Measurements from ENCODE around the gene PGM2L1.
A peak's percentile ranks its signal among the peaks of the same experiment; 100 is the strongest.
"Not testable (repeated sequence)": the region's sequence is repeated elsewhere in the genome, so short reads cannot be mapped to it uniquely, and the experiment has no call there.

The PGM2L1 gene

DNA sequence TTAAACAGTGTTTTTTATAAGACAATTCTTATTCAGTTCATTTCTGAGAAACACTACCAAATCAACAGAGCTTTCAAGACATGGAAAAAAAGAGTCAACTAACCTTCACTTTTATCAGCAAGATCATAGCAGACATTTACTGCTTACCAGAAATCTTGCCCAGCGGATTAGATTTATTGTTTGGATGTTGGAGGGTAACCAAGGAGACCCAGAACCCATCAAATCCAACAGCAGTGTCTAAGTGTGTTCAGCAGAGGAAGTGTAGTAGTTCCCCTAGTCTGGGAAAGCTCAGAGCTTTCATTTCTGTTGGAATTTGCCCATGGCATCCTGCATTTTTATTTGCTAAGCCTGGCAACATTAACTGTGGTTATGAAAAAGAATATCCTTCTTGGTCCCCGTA is 2.4 kb upstream of the PGM2L1 start:
- DNase-seq (ENCODE audit: low spot score), result no peak

DNA sequence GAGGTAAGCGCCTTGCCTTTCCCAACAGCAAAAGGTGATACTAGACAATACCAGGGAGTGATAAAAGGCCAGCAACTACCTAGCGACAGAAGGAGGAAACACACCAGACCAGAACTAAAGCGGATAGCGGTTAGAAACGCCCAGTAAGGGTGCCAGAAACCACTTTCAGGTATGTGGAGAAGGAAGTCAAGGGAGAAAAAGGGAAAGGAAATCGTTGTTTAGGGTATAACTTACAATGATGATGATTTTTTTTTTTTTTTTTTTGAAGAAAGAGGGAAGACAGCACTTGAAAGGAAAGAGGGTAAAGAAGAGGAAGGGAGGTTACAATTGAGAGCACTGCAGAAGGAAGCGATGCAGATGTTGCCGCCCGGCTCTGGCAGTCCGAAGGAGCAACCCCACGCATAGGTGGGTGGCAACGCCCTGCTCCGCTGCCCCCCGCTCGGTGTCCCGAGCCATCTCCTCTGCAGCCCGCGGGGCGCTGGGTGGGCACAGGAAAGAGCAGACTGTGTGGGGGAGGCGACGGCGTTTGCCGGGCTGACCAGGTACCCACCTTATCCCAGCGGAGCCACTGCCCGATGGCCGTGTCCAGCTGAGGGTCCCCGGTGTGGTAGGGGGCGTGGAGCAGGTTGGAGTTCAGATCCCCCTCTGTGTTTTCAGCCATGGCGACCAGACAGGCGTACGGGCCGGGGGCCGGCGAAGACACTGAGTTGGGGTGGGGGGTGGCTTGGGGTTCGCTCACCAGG is 561 bp downstream of the PGM2L1 start:
- DNase-seq (ENCODE audit: low spot score), result no peak

DNA sequence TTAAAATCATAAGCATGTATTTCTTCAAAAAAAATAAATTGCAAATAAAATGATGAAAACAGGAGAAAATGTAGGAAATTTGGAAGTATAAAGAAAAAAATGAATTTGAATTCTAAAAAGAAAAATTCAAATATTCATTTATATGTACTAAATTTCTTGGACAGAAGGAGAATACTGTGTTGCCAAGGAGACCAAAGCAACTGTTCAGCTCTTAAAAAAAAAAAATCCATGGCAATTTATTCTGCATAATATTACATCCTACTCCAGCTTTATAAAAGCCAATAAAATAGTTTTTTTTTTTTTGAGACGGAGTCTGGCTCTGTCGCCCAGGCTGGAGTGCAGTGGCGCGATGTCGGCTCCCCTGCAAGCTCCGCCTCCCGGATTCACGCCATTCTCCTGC is 6.0 kb downstream of the PGM2L1 start:
- no peak for DNase-seq (ENCODE audit: low spot score)

DNA sequence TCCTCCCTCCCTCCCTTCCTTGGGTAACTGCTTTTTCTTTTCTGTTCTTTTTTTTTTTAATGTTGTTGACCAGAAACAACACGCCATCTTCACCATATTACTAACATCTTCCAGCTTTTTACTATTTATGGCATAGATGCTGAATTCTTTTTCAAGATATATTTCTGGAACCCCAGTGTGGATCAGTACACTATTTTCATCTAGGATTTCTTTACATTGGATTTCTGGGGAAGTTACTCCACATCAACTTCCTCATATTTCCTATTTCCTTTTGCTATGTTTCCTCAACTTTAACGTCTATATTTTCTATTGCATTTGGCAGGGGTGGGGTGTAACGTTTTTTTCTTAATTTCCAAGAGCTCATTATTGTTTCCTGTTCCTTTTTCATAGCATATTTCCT is 7.0 kb downstream of the PGM2L1 start:
- DNase-seq (ENCODE audit: low spot score), result no peak

DNA sequence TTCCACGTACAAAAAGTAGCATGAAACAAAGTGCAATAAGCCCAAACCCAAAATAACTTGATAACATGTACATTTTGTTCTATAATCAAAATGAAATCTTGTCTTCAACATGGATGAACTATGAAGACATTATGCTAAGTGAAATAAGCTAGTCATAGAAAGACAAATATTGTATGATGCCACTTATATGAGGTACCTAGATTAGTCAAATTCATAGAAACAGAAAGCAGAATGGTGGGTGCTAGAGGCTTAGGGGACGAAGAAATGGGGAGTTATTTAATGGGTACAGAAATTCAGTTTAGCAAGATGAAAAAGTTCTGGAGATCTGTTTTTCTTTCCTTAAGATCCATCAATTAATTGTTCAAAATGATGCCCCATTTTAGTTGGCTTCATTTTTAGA is 7.5 kb downstream of the PGM2L1 start:
- no peak for DNase-seq (ENCODE audit: low spot score)

DNA sequence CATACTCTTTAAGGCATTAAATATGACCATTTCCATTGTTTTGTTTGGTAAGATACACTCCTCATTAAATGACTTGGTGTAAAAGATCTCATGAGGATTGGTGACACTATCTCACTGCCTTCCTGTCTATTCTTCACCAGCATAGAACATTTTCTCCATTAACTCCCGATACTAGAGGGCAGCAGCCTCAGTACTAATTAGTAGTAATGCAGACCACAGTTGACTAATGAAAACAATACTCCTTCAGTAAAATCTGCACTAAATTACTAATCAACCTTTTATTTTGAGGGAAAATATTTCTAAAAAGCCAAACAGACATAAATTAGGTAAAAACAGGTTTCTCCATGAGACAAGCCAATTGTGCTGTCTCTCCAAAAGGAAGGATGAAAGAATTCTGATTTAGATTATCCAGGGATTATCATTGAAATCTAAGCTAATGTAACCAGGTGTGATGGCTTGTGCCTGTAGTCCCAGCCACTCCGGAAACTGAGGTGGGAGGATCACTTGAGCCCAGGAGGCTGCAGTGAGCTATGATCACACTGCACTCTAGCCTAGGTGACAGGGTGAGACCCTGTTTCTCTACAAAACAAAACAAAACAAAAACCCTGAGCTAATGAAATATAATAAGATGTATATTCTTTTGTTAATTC is 9.4 kb downstream of the PGM2L1 start:
- DNase-seq (ENCODE audit: low spot score), result peak; percentile 61

DNA sequence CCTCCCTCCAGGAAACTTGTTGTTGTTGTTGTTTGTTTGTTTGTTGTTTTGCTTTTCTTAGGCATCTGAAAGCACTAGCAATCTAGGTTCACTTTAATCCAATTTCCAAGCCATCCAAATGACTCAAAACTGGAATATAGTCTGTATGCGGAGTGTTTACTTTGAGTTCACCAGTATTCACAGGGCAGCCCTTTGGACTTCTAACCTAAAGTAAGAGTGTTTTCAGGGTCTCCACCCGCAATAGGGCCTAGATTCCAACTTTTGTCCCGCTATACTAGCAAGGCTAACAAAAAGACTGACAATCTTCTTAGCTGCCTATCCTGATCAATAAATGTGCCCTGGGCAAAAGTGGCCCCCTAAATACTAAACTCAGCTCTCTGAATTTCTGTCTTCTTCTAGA is 13.6 kb downstream of the PGM2L1 start:
- no peak for DNase-seq (ENCODE audit: low spot score)

DNA sequence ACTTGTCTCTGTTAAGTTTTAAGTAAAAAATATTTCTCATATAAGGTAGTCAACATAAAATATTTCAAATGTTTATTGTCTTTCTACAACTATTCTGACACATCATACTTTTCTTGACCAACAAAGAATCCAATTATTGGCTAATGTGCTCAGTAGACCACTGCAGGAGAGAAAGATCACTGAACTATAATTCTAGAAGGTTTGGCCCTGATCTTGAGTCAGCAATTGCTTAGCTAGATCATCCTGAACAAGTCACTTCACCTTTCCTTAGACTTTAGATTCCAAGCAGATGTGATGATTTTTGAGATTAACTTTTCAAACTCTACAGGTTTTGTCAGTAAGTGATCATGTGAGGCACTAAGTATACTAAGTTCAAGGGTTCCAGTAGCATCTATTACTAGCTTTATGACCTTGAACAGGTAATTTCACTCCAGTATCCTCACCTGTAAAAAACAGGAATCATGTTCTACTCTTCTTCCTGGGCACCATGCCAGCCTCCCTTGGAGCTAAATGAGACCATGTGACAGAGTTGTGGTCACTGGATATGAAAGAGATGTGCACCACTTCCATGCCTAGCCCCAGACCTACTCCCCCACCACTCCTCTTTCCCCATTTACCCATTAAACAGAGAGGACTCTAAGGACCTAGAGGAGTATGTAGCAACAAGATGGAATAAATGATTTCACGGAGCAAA is 17.3 kb downstream of the PGM2L1 start:
- DNase-seq (ENCODE audit: low spot score), result no peak

DNA sequence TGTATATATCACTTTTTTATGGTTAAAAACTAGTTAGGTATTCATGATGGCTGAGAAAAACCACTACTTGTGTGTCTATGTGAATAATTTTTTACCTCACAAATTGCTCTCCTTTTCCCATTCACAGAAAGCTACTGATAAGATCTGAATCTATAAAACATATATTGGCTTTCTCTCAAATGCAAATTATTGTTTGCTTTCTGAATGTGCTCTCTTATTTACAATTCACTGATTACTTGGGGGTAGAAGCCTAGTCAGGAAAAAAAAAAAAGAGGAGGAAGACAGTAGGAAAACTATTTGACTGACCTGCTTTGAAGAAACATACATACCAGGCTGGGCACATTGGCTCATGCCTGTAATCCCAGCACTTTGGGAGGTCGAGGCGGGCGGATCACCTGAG is 20.5 kb downstream of the PGM2L1 start:
- DNase-seq (ENCODE audit: low spot score), result no peak

DNA sequence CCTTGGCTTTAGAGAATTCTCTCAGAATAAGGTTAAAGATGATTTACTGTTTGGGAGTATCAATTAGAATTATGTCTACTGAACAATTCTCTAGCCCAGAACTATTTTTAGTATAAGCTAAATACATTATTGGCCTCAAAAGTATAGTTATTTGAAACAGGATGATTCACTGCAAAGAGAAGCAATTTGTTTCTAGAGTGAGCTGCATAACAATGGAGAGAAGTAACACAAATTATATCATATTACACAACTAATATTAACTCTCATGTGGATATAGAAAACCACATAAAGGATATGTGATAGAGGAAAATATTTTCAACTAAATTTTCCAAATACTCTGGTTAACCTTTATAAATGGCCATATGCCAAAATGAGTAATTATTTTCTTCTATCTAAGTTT is 24.9 kb downstream of the PGM2L1 start:
- no peak for DNase-seq (ENCODE audit: low spot score)

DNA sequence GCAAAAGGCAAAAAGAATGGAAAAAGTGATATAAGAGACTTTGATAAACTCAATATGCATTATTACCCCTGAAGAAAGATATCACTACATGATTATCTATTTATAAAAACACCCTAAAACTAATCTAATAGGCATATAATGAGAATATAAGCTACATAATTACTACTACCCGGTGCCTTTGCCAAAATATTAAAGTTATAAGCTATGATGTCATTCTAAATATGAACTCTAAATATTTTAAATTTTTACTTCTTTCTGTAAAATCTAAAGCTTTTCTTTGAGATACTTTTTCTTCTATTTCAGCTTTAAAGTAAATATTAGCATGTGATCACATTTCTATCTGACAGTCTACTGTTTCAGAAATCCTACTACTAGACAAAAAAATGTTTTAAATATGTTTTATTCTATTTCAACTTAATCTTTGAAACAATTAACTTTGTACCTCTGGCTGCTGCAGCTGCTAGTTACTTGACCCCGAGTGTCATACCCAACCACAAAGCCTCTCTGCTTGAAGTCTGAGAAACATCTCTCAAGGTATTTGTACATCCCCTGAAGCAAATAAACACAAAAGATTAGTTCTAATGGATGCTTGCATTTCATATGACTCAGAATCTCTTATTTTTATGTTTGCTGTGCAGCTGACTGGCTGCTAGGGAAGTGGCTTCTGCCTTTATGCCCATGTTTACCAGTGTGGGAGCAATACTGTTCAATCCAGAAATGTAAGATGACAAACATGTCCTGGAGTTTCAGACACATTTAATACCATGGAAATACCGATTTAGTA is 26.8 kb downstream of the PGM2L1 start:
- DNase-seq (ENCODE audit: low spot score), result no peak

GRCh38 chr11:74370123-74370522 is 28.1 kb downstream of the PGM2L1 start:
- no peak for DNase-seq (ENCODE audit: low spot score)

- no peak for DNase-seq (ENCODE audit: low spot score)
These were observed 30.4 kb downstream of the PGM2L1 start for GRCh38 chr11:74367881-74368280.

GRCh38 chr11:74366576-74366975 is 31.7 kb downstream of the PGM2L1 start:
- no peak for DNase-seq (ENCODE audit: low spot score)

DNA sequence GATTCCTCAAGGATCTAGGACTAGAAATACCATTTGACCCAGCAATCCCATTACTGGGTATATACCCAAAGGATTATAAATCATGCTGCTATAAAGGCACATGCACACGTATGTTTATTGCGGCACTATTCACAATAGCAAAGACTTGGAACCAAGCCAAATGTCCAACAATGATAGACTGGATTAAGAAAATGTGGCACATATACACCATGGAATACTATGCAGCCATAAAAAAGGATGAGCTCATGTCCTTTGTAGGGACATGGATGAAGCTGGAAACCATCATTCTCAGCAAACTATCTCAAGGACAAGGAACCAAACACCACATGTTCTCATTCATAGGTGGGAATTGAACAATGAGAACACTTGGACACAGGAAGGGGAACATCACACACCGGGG is 32.4 kb downstream of the PGM2L1 start:
- DNase-seq (ENCODE audit: low spot score), result not testable (repeated sequence)

GRCh38 chr11:74357449-74357848 is 40.8 kb downstream of the PGM2L1 start:
- DNase-seq (ENCODE audit: low spot score), result no peak

- no peak for DNase-seq (ENCODE audit: low spot score)
These were observed 42.6 kb downstream of the PGM2L1 start for GRCh38 chr11:74355626-74356025.

- DNase-seq (ENCODE audit: low spot score), result no peak
These were observed 44.2 kb downstream of the PGM2L1 start for GRCh38 chr11:74354036-74354435.

GRCh38 chr11:74347381-74347780 is 50.9 kb downstream of the PGM2L1 start:
- no peak for DNase-seq (ENCODE audit: low spot score)

- no peak for DNase-seq (ENCODE audit: low spot score)
These were observed 52.8 kb downstream of the PGM2L1 start for GRCh38 chr11:74345420-74345819.

- no peak for DNase-seq (ENCODE audit: low spot score)
These were observed 56.3 kb downstream of the PGM2L1 start for GRCh38 chr11:74341921-74342320.

- DNase-seq (ENCODE audit: low spot score), result no peak
These were observed 58.6 kb downstream of the PGM2L1 start for GRCh38 chr11:74339619-74340018.

- DNase-seq (ENCODE audit: low spot score), result no peak
These were observed 59.3 kb downstream of the PGM2L1 start for GRCh38 chr11:74338963-74339362.
